Trophoblast cell (in vitro differentiated cells and primary cell): ENCODE results near the gene KCNAB1.

Experiments
- DNase-seq, 2 donors: peaks; one replicate each; pipeline ENCODE4 v3.0.0-alpha.2; 2016
- H2AFZ ChIP-seq: 2 replicates; pipeline ENCODE4 v1.6.1; 2013; ENCODE audit warnings: low read length, moderate library complexity, mild to moderate bottlenecking; ENCODE audit not compliant: insufficient read depth, poor library complexity
- H2AK5ac ChIP-seq: 2 replicates; pipeline ENCODE4 v1.6.1; 2013; ENCODE audit warnings: mild to moderate bottlenecking, low read length
- H2BK120ac ChIP-seq: 2 replicates; pipeline ENCODE4 v1.6.1; 2013; ENCODE audit warnings: low read length, mild to moderate bottlenecking, moderate library complexity; ENCODE audit not compliant: insufficient read depth, poor library complexity
- H2BK12ac ChIP-seq: 2 replicates; pipeline ENCODE4 v1.6.1; 2013; ENCODE audit warnings: mild to moderate bottlenecking, low read length, moderate library complexity
- H2BK5ac ChIP-seq: 2 replicates; pipeline ENCODE4 v1.6.1; 2013; ENCODE audit warnings: low read length, low read depth, moderate library complexity, mild to moderate bottlenecking; ENCODE audit not compliant: poor library complexity
- H3K14ac ChIP-seq: 2 replicates; pipeline ENCODE4 v1.6.1; 2013; ENCODE audit warnings: mild to moderate bottlenecking, low read length
- H3K18ac ChIP-seq: 2 replicates; pipeline ENCODE4 v1.6.1; 2013; ENCODE audit warnings: mild to moderate bottlenecking, low read length
- H3K23ac ChIP-seq: 2 replicates; pipeline ENCODE4 v1.6.1; 2013; ENCODE audit warnings: low read length
- H3K27ac ChIP-seq: 2 replicates; pipeline ENCODE4 v1.5.1; 2013; ENCODE audit warnings: low read depth, mild to moderate bottlenecking, inconsistent platforms, low read length, moderate library complexity
- H3K27me3 ChIP-seq: 2 replicates; pipeline ENCODE4 v1.6.1; 2013; ENCODE audit warnings: inconsistent platforms, mild to moderate bottlenecking, low read length, moderate library complexity; ENCODE audit not compliant: insufficient read depth
- H3K36me3 ChIP-seq, 2 experiments: 1 replicate in 1 of 2; 2 replicates in 1 of 2; pipeline ENCODE4 v1.6.1; 2013; ENCODE audit warnings: low read length in 2 of 2, mild to moderate bottlenecking in 2 of 2, moderate library complexity in 1 of 2; ENCODE audit not compliant: insufficient read depth in 2 of 2, control insufficient read depth in 1 of 2
- H3K4ac ChIP-seq: 2 replicates; pipeline ENCODE4 v1.6.1; 2013; ENCODE audit warnings: low read depth, mild to moderate bottlenecking, low read length, moderate library complexity
- H3K4me1 ChIP-seq, 2 experiments: 1 replicate in 1 of 2; 2 replicates in 1 of 2; pipeline ENCODE4 v1.6.1; 2013; ENCODE audit warnings: low read length in 2 of 2, mild to moderate bottlenecking in 2 of 2, moderate library complexity in 1 of 2; ENCODE audit not compliant: insufficient read depth in 2 of 2, control insufficient read depth in 1 of 2
- H3K4me2 ChIP-seq: 2 replicates; pipeline ENCODE4 v1.6.1; 2013; ENCODE audit warnings: inconsistent platforms, mild to moderate bottlenecking, low read length, moderate library complexity
- H3K4me3 ChIP-seq: 2 replicates; pipeline ENCODE4 v1.5.1; 2013; ENCODE audit warnings: mild to moderate bottlenecking, low read depth, low read length, inconsistent platforms
- H3K79me1 ChIP-seq: one replicate; pipeline ENCODE4 v1.6.1; 2013; ENCODE audit warnings: low read length
- H3K79me2 ChIP-seq: 2 replicates; pipeline ENCODE4 v1.6.1; 2013; ENCODE audit warnings: low read length, mild to moderate bottlenecking; ENCODE audit not compliant: control insufficient read depth, insufficient read depth, poor library complexity
- H3K9ac ChIP-seq: 2 replicates; pipeline ENCODE4 v1.6.1; 2013; ENCODE audit warnings: mild to moderate bottlenecking, low read length
- H3K9me3 ChIP-seq: 2 replicates; pipeline ENCODE4 v1.6.1; 2013; ENCODE audit warnings: low read depth, mild to moderate bottlenecking, control low read depth, inconsistent platforms, low read length; ENCODE audit not compliant: insufficient read depth
- H4K12ac ChIP-seq: 2 replicates; pipeline ENCODE4 v1.6.1; 2013; ENCODE audit warnings: low read depth, mild to moderate bottlenecking, low read length, moderate library complexity
- H4K8ac ChIP-seq: 2 replicates; pipeline ENCODE4 v1.6.1; 2013; ENCODE audit warnings: low read depth, mild to moderate bottlenecking, low read length, moderate library complexity
- H4K91ac ChIP-seq: one replicate; pipeline ENCODE4 v1.6.1; 2013; ENCODE audit warnings: low read depth, mild to moderate bottlenecking, low read length, moderate library complexity
- WGBS: extraction: QIAGEN DNeasy Blood & Tissue Kit; methylation state at CpG from one replicate; pipeline ENCODE4 v1.1.7; 2013; ENCODE audit warnings: missing lambda C conversion rate; ENCODE audit not compliant: insufficient read length, insufficient coverage; ENCODE audit errors: extremely low coverage; 5-methylcytosine and 5-hydroxymethylcytosine counted together

Gene KCNAB1

GRCh38 chr3:156581033-156581432 is 460.7 kb downstream of the KCNAB1 start:
- no peak overlapping the region for H2BK120ac ChIP-seq
- no peak overlapping the region for H2BK5ac ChIP-seq
- H4K91ac ChIP-seq, result no peak overlapping the region
- no peak overlapping the region for H3K23ac ChIP-seq
- DNase-seq, result no peak
- H3K9ac ChIP-seq, result no peak overlapping the region
- no peak overlapping the region for H3K27ac ChIP-seq
- H3K4me1 ChIP-seq, result no peaks in the 10 kb centered on the region
- no peaks in the 10 kb centered on the region for H3K9me3 ChIP-seq
- WGBS, result no CpG with 5 or more reads among the region's 4 CpGs
- H3K27me3 ChIP-seq, result no peaks in the 10 kb centered on the region
- H4K12ac ChIP-seq, result no peak overlapping the region
- H3K36me3 ChIP-seq, result no peaks in the 10 kb centered on the region
- no peaks in the 10 kb centered on the region for H3K79me1 ChIP-seq
- H3K79me2 ChIP-seq, result no peaks in the 10 kb centered on the region
- no peak overlapping the region for H3K4ac ChIP-seq
- H3K14ac ChIP-seq, result no peak overlapping the region
- no peak overlapping the region for H3K18ac ChIP-seq
- no peak overlapping the region for H2BK12ac ChIP-seq
- H4K8ac ChIP-seq, result no peak overlapping the region
- no peak overlapping the region for H3K4me2 ChIP-seq
- no peak overlapping the region for H3K4me3 ChIP-seq
- H2AK5ac ChIP-seq, result no peak overlapping the region
- H2AFZ ChIP-seq, result no peak overlapping the region

- no peak overlapping the region for H3K18ac ChIP-seq
- H3K4ac ChIP-seq, result no peak overlapping the region
- no peak overlapping the region for H2AK5ac ChIP-seq
- no peak overlapping the region for H4K91ac ChIP-seq
- no peaks in the 10 kb centered on the region for H3K36me3 ChIP-seq
- no peak overlapping the region for H2AFZ ChIP-seq
- H3K9ac ChIP-seq, result no peak overlapping the region
- H4K12ac ChIP-seq, result no peak overlapping the region
- no peak for DNase-seq
- H4K8ac ChIP-seq, result no peak overlapping the region
- H3K4me3 ChIP-seq, result no peak overlapping the region
- no peaks in the 10 kb centered on the region for H3K79me1 ChIP-seq
- H3K4me2 ChIP-seq, result no peak overlapping the region
- H2BK12ac ChIP-seq, result no peak overlapping the region
- H3K27me3 ChIP-seq, result no peaks in the 10 kb centered on the region
- no peak overlapping the region for H3K23ac ChIP-seq
- no peaks in the 10 kb centered on the region for H3K4me1 ChIP-seq
- no peak overlapping the region for H2BK120ac ChIP-seq
- H3K14ac ChIP-seq, result no peak overlapping the region
- no peak overlapping the region for H2BK5ac ChIP-seq
- H3K79me2 ChIP-seq, result no peaks in the 10 kb centered on the region
- no peak overlapping the region for H3K27ac ChIP-seq
- H3K9me3 ChIP-seq, result no peaks in the 10 kb centered on the region
Measured at GRCh38 chr3:156581954-156582353, 461.6 kb downstream of the KCNAB1 start.

GRCh38 chr3:156582532-156583183 is 462.3 kb downstream of the KCNAB1 start:
- H2BK12ac ChIP-seq, result no peak overlapping the region
- no peak overlapping the region for H3K9ac ChIP-seq

GRCh38 chr3:156583469-156583868 is 463.1 kb downstream of the KCNAB1 start:
- Histone ChIP-seq H3K23ac (no peak overlapping the region), H4K8ac (no peak overlapping the region), H3K18ac (no peak overlapping the region), H4K12ac (no peak overlapping the region), H3K4me2 (no peak overlapping the region), H3K79me2 (no peaks in the 10 kb centered on the region), H2BK5ac (no peak overlapping the region), H4K91ac (no peak overlapping the region), H3K14ac (no peak overlapping the region), H3K27ac (no peak overlapping the region), H3K4ac (no peak overlapping the region), H2AK5ac (no peak overlapping the region), H2BK12ac (no peak overlapping the region), H3K4me3 (no peak overlapping the region), H3K79me1 (no peaks in the 10 kb centered on the region), H2BK120ac (no peak overlapping the region), H3K9ac (no peak overlapping the region), H3K36me3 (no peaks in the 10 kb centered on the region), H2AFZ (no peak overlapping the region), H3K27me3 (no peaks in the 10 kb centered on the region), H3K4me1 (no peaks in the 10 kb centered on the region), H3K9me3 (no peaks in the 10 kb centered on the region)
- no peak for DNase-seq

More at GRCh38 chr3:156582532-156583183, 462.3 kb downstream of the KCNAB1 start:
- H3K79me1 ChIP-seq, result no peaks in the 10 kb centered on the region
- no peak overlapping the region for H3K4me2 ChIP-seq
- no peak overlapping the region for H2AK5ac ChIP-seq
- no peak overlapping the region for H3K4me3 ChIP-seq
- no peaks in the 10 kb centered on the region for H3K4me1 ChIP-seq
- H2BK120ac ChIP-seq, result no peak overlapping the region
- H4K8ac ChIP-seq, result no peak overlapping the region
- H3K36me3 ChIP-seq, result no peaks in the 10 kb centered on the region
- no CpG with 5 or more reads among the region's 4 CpGs for WGBS
- no peak overlapping the region for H2BK5ac ChIP-seq
- DNase-seq, result no peak
- no peak overlapping the region for H4K91ac ChIP-seq
- H3K9me3 ChIP-seq, result no peaks in the 10 kb centered on the region
- no peak overlapping the region for H3K27ac ChIP-seq
- no peak overlapping the region for H3K4ac ChIP-seq
- no peaks in the 10 kb centered on the region for H3K79me2 ChIP-seq
- no peak overlapping the region for H2AFZ ChIP-seq
- no peak overlapping the region for H4K12ac ChIP-seq
- no peak overlapping the region for H3K14ac ChIP-seq
- H3K18ac ChIP-seq, result no peak overlapping the region
- H3K23ac ChIP-seq, result no peak overlapping the region
- H3K27me3 ChIP-seq, result no peaks in the 10 kb centered on the region
